Stimulated activated CD8-positive, alpha-beta memory T cell treated with anti-CD3 and anti-CD28 coated beads, Interleukin-12 subunit alpha, Interleukin-12 subunit beta, amount 100 ng/mL, for 1 hour (primary cell): ENCODE measurements around the gene LIMCH1.

Source experiments
- DNase-seq: peaks from one replicate; pipeline ENCODE4 v3.0.0-alpha.2; 2020; ENCODE audit warnings: low read depth

The LIMCH1 gene

DNA sequence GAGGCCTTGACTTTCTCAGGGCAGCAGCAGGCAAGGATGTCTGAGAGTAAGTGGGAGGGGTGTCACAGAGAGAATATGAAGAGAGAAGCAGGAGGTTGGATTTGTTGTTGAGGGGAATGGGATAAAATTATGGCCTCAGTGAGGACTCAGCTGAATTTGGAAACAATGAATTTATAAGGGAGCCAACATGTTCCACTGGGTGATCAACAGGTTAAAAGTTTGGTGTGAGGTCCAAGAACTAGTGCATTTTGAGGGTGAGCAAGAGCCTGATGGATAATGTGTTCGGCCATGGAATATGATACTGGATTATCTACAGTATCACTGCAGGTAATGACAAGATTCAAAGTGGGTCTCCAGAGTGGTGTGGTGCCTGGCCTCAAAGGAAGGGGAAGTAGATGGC, 33.5 kb downstream of the LIMCH1 start:
- DNase-seq, result no peak

DNA sequence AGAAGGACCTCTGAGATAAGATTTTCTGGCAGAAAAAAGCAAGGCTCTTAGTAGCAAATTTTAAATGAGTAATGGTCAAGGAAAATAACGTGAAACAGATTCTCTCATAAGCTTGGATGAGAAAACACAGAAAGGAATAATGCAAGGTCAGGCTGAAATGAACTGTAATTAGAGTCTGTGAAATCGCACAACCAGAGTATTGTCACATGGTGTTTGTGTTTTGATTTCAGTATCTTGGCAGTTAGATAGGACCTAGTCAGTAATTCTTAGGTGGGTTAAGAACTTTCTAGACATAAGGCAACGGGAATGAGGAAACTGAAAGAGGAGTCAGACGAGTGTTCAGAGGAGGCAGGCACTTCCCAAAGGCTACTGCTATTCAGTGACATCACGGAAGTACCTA, 34.6 kb downstream of the LIMCH1 start:
- no peak for DNase-seq

DNA sequence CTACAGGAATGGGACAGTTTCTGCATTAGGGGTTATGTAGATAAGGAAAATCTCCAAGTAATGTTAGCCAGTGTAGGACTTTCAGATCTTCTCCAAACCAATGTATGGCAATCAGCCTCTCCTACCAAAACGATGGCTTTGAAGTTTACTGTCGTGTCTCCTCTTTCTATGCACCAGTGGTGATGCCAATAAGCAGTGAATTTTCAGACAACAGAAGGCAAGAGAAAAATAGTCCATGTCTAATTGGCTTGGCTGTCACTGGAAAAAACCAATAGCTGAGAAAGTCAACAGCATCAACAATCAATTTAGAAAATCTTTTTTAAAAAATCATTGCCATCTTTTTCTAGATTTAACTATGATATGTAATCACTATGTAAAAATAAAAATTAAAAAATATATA, 35.0 kb downstream of the LIMCH1 start:
- DNase-seq, result no peak

DNA sequence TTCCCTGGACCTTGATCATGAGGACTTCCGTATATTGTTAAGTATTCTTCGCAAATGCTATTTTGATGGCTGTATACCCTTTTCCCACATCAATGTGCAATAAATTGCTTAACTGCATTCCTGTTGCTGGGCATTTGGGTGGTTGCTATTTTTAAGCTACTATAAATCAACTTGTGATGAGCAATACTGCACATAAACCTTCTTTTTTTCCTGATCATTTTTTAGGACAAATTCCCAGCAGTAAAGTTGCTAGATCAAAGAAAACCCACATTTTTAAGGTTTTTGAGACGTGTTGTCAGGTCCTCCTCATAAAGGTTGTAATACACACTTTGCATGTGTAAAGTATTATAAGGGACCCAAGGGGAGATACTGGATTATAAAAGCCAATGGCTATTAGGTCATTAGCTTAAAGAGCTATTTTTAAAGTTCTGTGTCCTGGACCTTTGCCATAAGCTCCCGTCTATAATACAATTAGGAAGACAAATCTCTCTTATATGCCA, 35.6 kb downstream of the LIMCH1 start:
- DNase-seq, result no peak

DNA sequence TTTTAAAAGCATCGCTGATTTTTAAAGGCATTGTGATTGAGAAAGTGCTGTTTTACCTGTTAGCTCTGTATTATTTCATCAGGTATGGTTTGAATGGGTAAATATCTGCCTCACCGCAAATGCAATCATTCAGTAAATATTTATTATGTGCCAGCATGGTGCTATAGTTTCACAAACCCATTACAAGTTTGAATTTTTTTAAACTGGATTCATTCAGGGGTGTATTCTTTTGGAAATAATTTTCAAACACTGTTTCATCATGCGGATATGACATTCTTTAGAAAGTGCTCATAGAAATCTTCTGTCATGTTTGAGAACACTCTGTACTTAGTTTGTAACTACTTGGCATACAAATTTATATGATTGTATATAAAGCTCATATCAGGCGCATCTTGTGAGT, 37.2 kb downstream of the LIMCH1 start:
- no peak for DNase-seq

DNA sequence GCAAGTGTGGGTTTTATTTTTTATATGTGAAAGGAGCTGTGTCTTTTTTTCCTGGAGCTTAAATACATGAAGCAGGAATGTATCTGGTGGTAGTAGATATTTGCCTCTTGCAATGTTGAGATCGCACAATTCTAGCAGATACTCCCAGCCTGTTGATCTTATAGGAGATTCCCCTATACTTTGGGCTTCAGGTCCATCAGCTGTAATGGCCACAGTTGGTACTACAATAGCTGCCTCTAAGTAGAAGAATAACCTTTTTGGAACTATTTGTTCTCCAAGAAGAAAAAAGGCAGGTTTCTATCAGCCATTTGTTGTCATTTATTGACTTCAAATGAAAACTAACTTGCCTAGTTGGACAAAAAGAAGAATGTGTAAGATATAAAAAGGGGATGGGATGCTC, 37.7 kb downstream of the LIMCH1 start:
- no peak for DNase-seq

DNA sequence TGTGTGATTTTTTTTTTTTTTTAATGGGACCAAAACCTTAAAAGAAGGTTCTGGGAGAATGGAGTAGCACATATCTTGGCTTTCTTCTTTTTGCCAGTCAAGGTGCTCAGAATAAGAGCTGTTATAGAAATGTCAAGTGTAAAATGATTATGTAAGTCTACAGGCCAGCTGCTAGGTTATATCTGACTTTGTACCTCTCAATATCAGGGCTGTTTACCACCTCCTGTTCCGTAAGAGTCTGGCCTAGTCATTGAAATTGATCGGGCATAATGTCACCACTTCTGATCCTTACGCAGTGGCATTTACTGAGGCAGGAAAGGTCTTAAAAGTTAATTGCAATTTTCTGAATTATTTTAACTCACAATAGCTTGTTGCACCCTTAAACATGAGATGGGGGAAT, 41.1 kb downstream of the LIMCH1 start:
- no peak for DNase-seq

DNA sequence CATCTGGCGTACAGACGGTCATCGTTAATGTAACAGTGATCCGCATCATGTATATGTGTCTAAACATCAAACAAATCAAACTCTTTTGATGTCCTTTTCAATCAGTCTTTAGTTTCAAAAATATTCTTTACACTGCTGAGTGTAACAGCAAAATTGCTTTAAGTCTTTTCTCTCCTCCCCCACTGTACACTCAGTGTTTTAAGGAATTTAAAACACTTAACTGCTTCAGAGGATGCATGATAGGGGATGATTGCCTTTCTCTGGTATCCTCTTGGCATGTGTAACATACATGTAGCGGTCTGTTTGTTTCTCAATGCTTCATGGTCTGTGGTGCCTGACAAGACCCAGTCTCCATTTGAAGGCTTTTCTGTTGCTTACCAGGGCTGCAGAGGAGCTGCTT, 41.6 kb downstream of the LIMCH1 start:
- no peak for DNase-seq

DNA sequence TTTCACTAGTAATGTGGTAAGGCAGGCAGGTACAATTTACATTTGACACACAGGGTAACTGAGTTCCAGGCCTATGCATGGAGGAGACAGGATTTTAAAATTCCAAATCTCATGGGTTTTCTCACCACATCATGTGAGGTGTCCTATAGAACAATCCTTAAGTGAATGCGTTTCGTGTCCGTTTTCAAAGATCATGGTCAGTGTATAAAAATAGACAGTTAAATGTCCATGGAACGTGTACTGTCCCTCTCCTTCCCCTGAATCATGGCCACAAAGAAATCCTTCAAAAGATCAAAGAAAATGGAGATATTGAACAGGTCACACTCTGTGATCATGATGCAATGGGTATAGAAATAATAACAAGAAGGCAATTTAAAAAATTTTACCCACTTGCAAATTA, 42.0 kb downstream of the LIMCH1 start:
- DNase-seq, result no peak

DNA sequence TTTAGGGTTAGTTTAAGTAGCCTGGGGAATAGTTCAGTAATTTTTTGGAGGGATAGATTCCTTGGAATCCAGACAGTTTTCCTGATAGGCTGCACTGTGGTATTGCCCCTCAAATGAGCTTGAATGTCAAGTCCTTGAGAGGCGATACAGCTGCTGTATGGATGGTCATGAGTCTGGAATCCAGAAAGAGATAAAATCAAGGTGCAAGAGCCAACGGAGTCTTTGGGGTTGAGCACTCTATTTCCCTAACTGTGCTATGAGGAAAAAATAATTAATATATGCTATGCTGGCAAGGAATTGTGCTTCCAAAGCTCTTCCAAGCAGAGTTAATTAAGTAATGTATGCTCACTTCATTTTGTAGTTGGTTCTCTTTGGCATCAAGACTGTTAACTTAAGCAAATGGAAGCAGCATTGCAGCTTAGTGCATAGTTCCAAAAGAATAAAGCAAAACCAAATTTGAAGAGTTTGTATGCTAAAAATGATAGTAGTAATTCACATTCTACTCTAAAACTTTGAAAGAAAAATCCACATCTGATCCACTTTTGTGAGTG, 48.8 kb downstream of the LIMCH1 start:
- no peak for DNase-seq

DNA sequence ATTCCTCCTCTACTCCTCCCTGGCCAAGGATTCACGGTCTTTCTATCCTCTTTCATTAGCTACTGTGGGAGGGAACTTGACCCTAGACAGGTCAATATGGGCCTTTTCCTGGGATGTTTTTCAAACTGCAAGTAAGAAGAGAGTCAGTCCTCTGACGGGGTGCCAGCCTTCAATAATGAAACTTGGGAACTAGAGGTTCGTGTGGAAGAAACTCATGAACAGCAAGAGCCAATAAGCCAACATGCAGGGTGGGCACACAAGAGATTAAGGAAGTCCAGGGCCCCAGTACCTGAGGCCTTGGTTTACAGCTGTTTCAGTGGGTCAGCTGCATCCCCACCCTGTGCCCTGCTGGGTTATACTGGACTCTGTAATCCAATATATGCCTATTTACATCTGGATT, 49.3 kb downstream of the LIMCH1 start:
- no peak for DNase-seq

DNA sequence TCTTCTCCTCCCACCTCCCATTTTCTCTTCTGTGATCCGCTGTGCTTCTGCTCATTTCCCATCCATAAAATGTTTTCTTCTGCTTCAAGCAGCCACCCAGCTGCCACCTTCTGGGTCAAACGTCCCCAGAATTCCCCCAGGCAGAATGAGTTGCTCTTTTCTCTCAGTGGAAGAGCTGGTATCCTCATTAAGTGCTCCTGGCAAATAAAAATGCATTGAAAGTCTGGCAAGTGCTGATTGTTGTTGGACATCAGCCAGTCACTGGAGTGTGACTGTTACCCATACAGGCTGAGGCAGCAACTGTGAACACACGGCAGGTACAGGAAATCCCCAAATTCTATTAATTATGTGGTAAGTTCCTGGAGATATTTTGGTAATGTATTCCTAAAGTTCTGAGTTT, 52.6 kb downstream of the LIMCH1 start:
- DNase-seq, result no peak

DNA sequence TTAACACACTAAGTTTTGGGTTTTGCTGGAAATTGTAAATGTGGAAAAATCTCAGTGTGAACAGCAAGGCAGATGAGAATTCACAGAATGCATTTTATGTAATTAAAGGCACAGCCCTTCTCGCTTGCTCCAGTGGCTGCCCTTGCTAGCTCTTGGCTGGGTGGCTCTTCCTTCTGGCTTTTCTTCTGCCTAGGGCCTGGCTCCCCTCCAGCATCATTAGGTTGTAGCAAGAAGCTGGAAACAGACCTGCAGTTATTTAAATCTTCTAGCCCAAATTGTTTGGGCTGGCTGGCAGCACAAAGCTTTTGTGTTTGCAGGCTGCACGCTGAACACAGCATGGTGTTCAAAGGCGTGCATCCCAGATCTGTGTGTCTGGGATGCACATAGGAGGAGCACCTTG, 56.5 kb downstream of the LIMCH1 start:
- no peak for DNase-seq

DNA sequence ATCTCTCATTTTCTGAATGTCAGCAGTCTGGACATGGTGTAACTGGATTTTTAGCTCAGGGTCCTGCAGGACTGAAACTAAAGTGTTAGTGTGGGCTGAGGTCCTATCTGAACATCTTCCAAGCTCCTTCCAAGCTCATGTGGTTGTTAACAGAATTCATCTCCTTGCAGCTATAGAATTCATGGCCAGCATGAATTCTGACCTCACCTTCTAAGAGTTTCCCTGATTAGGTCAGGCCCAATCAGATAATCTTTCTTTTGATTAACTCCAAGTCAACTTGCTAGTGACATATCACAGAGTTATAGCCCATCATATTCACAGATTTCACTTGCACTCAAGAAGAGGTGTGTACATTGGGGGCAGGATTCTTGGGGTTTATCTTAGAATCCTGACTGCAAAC, 59.5 kb downstream of the LIMCH1 start:
- DNase-seq, result no peak

DNA sequence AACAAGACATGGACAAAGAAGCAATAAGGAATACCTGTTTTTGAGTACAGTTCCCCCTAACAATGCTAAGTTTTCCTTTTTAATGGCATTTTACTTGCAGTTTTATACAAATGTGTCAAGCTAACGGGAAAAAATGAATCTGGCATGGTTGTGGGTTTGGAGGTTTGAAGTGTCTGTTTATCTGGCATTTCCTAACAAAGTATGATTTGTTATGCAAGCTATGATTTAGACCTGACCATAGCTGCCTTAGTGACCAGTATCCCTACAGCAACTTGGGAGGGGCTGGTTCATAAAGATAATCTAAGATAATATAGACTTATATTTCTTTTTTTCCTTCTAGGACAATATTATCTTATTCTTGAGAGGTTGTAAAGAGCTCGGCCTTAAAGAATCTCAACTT, 60.6 kb downstream of the LIMCH1 start:
- DNase-seq, result no peak

DNA sequence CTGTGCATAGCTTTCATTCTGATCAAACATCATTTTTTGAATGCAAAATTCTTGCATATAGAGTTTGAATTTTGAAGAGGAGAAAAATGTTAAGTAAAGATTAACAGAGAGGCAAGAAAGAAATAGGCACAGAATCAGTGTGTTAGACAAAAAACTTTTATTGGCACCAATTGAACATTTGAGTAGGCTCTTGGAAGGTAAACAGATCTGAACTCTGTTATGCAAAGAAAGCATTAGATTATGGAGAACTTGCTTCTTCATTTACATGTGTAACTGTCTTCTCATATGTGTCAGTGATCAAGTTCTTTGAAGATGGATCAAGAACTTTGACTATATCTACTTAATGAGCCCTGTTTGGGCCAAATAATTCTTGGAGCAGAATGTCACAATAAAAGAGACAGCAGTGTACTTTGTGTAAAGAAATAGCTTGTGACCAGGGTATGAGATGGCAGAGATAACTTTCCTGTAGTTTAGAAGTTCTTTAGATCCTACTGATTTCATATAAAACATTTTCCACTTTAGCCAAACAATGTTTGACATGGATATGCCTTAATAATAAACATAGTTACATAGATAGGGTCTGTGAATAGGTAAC, 61.3 kb downstream of the LIMCH1 start:
- DNase-seq, result no peak

DNA sequence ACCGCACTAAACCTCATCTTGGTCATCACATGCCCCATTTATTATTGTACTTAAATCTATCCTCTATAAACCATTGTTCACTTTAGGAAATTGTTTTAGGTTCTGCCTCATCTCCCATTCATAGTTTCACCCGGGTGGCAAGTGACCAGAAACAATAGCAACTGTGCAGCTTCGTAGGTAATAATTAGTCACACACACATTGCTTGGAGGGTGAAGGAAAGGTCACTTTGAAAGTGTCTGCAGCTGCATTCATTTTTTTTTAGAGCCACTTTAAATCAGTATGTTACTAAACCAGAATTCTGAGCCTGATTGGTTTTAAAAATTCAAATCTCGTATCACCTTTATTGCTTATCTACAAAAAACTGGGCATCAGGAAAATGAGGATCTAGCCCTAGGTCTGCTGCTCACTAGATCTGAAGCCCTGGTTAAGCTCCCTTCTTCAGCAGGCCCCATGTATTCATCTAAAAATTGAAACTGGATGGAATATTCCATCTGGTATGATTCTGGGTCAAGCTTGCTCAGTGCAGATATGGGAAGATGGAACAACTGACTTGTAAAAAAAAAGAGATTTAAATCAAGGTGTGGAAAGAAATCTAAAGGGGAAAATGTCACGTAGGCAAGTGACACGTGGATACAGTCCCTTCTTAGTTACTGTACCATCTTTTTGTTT, 62.4 kb downstream of the LIMCH1 start:
- DNase-seq, result no peak

DNA sequence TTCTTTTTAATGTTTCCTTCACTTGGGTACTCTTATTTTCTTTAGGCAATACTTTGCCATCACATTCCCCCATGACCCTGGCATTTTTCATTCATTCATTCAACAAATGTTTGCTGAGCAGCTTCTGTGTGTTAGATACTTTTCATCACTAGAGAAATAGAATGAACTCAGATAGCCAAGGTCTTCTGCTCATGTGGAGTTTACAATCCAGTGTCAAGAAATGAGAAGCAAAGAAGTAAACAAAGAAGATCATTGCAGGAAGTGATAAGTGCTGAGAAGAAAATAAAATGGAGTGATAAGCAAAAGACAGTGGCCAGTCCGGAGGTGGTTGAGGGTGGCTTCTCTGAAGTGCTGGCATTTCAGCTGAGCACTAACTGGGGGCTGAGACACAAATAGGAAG, 63.1 kb downstream of the LIMCH1 start:
- no peak for DNase-seq

DNA sequence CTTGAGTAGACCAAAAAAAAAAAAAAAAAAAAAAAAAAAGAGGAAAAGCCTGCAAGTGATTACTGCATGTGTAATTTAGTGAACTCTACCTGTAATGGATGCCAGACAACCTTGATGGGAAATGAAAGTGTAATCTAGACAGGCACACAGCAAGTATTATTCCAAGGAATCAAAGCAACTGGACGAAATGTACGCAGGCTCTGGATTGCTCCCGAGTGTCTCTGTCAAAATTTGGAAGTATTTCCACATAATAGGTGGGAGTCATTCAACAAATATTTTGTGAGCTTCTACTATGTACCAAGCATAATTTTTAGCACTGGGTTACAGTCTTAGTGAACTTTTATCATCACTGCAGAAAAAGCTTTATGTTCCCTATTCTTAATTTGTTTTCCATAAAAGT, 64.2 kb downstream of the LIMCH1 start:
- no peak for DNase-seq

DNA sequence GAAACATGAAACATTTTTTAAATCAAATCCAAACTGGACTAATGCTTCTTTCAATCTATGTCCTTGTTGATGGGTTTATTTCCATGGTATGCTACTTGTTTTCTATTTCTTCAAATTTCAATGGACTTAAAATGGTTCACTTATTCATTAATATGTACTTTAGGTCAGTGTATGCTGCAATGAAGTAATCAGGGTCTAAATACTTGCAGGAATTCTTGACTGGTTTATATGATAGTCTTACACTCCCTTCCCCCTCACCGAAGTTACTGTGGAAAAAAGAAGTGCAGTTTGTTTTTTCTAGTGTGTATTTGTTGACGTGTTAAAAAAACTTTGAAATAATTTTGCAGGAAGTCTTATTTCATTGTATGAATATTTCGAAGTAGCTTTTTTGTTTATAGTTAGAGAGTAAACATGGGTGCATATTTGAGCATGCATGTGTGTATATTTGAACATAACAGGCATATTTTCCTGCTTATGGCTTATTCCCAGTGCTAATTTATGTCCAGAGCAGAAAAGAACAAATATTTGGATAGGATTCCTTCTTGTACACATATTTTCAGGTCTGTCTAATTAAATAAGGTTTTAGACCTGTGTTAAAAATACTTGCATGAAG, 65.0 kb downstream of the LIMCH1 start:
- no peak for DNase-seq

DNA sequence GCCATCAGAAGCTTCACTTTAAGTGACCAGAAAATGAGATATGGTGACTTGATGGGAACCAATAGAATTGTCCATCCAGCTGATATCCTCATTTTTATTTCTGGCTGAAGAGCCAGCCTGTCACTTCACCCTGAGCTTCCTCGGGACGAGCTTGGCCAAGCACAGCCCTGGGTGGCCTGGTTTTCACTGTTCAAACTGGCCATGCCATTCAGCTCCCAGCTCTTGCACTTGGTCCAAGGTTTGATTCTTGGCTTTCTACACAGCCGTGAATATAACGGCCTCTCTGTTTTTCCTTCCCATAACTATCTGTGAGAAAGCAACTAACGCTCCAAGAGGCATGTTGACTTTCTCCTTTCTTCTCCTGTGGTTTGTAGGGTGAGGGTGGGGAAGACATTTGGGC, 71.9 kb downstream of the LIMCH1 start:
- DNase-seq, result no peak

DNA sequence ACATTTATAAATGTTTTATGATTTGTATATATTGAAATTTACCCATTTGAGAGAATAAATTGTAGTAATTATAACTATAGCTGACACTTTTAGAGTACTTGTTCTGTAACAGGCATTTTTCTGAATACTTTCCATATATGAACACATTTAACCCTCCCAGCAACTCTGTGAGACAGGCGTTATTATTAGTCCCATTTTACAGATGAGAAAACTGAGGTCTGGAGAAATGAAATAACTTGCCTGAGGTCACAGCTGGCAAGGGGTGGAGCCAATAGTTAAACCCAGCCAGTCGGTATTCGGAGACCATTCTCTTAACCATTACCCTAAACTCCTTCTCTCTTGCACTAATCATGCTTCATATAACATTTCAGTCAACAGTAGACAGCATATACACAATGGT, 72.5 kb downstream of the LIMCH1 start:
- DNase-seq, result no peak

DNA sequence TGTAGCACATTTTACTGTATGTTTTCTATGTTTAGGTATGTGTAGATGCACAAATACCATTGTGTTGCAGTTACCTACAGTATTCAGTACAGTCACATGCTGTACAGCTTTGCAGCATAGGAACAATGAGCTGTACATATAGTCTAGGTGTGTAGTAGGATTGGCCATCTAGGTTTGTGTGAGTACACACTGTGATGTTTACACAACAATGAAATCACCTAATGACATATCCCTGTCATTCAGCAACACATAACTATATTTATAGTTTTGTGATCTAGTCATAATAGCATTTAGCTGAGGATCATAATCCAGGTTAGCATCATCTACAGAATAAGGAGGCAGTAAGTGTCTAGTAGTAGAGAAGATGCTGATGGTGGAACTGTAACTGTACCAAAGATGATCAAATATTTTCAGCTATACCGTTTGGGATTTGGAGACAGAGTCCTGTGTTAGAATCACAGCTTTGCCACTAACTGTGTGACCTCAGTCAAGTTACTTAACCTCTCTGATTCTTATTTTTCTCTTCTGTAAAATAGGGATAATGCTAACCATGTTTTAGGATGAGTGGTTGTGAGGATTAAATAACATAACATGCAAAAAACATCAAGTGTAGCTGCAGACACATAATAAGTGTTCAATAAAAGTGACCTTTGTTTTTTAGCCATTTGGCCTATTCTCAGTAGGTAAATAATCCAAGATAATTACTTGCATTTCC, 73.3 kb downstream of the LIMCH1 start:
- DNase-seq, result no peak
